Measurements from ENCODE around the gene PGM2.

The PGM2 gene

DNA sequence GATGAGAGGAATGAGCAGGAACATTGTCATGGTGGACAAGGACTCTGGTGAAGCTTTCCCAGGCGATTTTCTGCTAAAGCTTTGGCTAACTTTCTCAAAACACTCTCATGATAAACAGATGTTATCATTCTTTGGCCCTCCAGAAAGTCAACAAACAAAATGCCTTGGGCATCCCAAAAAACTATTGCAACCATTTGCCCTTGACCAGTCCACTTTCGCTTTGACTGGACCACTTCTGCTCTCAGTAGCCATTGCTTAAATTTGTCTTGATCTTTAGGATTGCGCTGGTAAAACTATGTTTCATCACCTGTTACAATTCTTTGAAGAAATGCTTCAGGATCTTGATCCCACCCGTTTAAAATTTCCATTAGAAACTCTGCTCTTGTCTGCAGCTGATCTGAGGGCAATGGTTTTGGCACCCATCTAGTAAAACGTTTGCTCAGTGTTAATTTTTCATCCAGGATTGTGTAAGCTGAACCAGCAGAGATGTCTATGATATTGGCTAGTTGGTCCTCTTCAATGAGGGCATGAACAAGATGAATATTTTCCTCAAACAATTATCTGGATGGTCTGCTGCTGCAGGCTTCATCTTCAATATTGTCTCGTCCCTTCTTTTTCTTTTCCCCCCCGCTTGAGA is 79.2 kb downstream of the PGM2 start:
- no peaks in the 10 kb centered on the region for H3K9me3 ChIP-seq (ENCODE audit: insufficient read depth, low read depth, low read length)
- H3K9ac ChIP-seq (ENCODE audit: low read depth, low read length) = no peak overlapping the region
- no peak overlapping the region for H3K27ac ChIP-seq (ENCODE audit: low read length)
- H3K36me3 ChIP-seq (ENCODE audit: insufficient read depth, low read depth, low read length) = no peaks in the 10 kb centered on the region
- no peaks in the 10 kb centered on the region for H3K27me3 ChIP-seq (ENCODE audit: insufficient read depth, low read length)
- 0 out of 2 replicates have a peak, but pooled peaks cover 5% of the 10 kb centered on the region for H3K4me1 ChIP-seq (ENCODE audit: insufficient read depth, low read length)
- no peak overlapping the region for H3K4me3 ChIP-seq (ENCODE audit: low read length)

DNA sequence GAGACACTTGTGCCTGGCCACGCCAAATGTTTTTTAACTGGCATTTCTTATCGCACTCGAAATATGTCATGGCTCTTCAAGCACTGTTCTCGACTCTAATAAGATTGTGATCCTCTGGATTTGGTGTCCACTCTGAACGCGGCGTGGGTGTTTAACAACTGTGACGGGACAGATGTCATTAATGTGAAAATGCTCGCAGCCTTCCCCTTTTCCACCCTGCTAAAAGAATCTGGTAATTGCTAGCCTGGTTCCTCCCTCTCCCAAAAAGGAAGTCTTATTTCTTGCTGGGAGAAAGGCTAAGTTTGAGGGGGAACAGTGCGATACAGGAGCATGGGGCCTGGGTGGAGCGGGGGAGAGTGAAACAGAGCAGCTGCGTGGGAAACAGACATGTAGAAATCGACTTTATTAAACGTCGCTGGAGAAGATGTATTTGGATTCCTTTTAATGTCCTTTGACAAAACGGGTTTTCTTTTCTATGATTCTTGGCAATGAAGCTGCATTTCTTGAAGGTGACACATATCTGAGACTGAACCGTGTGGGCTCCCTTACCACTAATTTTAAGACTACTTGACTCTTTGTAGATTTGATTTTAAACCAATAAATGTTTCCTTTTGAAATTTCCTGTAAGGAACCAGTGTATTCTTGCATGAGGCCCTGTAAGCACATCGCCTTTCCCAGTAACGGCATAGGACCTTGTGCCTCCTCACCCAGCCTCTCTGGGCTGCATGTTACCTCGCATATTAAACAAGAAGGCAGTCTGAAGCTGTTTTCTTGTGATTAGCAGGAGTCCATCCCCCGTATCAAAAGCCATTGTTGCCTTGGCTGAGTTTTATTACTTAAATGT is 82.2 kb downstream of the PGM2 start:
- H3K9me3 ChIP-seq (ENCODE audit: insufficient read depth, low read depth, low read length) = no peaks in the 10 kb centered on the region
- no peak overlapping the region for H3K4me3 ChIP-seq (ENCODE audit: low read length)
- H3K9ac ChIP-seq (ENCODE audit: low read depth, low read length) = no peak overlapping the region
- H3K27me3 ChIP-seq (ENCODE audit: insufficient read depth, low read length) = no peaks in the 10 kb centered on the region
- H3K4me1 ChIP-seq (ENCODE audit: insufficient read depth, low read length) = no peaks in the 10 kb centered on the region
- no peaks in the 10 kb centered on the region for H3K36me3 ChIP-seq (ENCODE audit: insufficient read depth, low read depth, low read length)
- no peak overlapping the region for H3K27ac ChIP-seq (ENCODE audit: low read length)

DNA sequence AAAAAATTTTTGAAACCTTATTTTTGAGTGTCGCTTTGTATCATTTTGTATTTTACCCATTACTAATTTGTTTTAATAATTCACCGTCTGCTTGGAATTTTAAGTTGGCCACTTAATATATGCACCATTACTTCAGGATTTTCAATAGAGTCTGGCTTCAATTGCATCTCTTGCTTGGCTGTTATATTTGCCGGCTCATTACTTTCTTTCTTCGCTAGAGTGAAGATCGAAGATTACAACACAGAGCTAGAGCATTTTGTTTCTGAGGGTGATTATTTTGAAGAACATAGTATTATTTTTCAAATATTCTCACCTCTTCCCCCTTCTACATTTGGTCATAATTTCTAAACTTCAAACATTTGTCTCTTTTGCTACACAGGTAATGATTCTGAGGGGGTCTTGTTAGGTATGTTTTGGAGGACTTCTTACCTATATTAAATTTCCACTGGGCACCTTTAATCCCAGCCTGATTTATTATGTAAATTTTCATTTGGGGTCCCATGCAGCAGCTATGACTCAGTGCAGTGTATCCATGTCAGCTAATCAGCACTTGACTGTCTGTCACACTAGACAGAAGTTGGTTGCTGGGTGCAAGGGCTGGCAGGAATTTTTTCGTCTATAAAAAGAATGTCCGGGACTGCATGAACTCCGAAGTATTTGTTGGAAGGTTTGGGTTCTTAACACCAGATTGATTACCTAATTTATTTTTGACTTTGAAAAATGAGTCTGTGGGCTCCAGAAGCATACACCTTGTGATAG is 83.0 kb downstream of the PGM2 start:
- Histone ChIP-seq H3K9ac (ENCODE audit: low read depth, low read length) (no peak overlapping the region), H3K36me3 (ENCODE audit: insufficient read depth, low read depth, low read length) (no peaks in the 10 kb centered on the region), H3K4me1 (ENCODE audit: insufficient read depth, low read length) (no peaks in the 10 kb centered on the region), H3K4me3 (ENCODE audit: low read length) (no peak overlapping the region), H3K27ac (ENCODE audit: low read length) (no peak overlapping the region), H3K9me3 (ENCODE audit: insufficient read depth, low read depth, low read length) (no peaks in the 10 kb centered on the region), H3K27me3 (ENCODE audit: insufficient read depth, low read length) (no peaks in the 10 kb centered on the region)

DNA sequence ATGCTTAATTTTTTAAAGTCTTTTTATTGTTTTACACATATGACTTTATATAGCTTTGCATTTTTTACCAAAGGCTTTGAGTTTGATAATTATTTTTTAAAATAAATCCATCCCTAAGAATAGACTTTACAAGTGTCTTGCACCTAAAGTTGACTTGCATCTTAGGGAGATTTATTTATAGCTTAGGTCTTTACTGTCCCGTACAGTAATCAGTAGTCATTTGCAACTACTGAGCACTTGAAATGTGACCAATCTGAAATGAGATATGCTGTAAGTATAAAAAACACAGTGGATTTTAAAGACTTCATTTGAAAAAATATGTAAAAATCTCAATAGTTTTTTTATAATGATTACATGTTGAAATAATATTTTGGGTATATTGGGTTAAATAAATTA is 83.6 kb downstream of the PGM2 start:
- H3K9me3 ChIP-seq (ENCODE audit: insufficient read depth, low read depth, low read length) = no peaks in the 10 kb centered on the region
- H3K4me1 ChIP-seq (ENCODE audit: insufficient read depth, low read length) = no peaks in the 10 kb centered on the region
- no peaks in the 10 kb centered on the region for H3K27me3 ChIP-seq (ENCODE audit: insufficient read depth, low read length)
- H3K4me3 ChIP-seq (ENCODE audit: low read length) = no peak overlapping the region
- no peak overlapping the region for H3K27ac ChIP-seq (ENCODE audit: low read length)
- no peaks in the 10 kb centered on the region for H3K36me3 ChIP-seq (ENCODE audit: insufficient read depth, low read depth, low read length)
- no peak overlapping the region for H3K9ac ChIP-seq (ENCODE audit: low read depth, low read length)
